GM23338 (cell line): ENCODE data around the gene CYSLTR2.

Experiments
- CREB1 ChIP-seq: fragments of 250-450 bp; sonication (Bioruptor Pico); IDR thresholded peaks from 2 replicates; pipeline ENCODE4 v1.5.0; 2020; ENCODE audit warnings: low read depth, mild to moderate bottlenecking, moderate library complexity
- CTCF ChIP-seq, 2 experiments: fragments of 200-600 bp in 1 of 2; sonication (generic) in 1 of 2; conservative IDR thresholded peaks; 2 replicates each; pipeline versions ENCODE4 v1.5.1 to v1.6.1; 2016 to 2017; ENCODE audit warnings: antibody characterized with exemption in 2 of 2, low read depth in 2 of 2, mild to moderate bottlenecking in 2 of 2, moderate library complexity in 1 of 2
- EZH2 ChIP-seq: fragments of 200-600 bp; sonication (generic); IDR thresholded peaks from one replicate; pipeline ENCODE4 v1.8.0; 2017; ENCODE audit warnings: antibody characterized with exemption, mild to moderate bottlenecking, low read depth; ENCODE audit not compliant: unreplicated experiment
- EZH2phosphoT487 ChIP-seq: fragments of 200-600 bp; sonication (generic); IDR thresholded peaks from one replicate; pipeline ENCODE4 v1.8.1; 2018; ENCODE audit warnings: antibody characterized with exemption; ENCODE audit not compliant: unreplicated experiment
- POLR2AphosphoS5 ChIP-seq: IDR thresholded peaks from 2 replicates; pipeline ENCODE4 v1.6.1; 2016; ENCODE audit warnings: antibody characterized with exemption, low read depth
- REST ChIP-seq: IDR thresholded peaks from one replicate; pipeline ENCODE4 v1.6.1; 2018; ENCODE audit warnings: antibody characterized with exemption; ENCODE audit not compliant: unreplicated experiment

GRCh38 chr13:48695776-48696175 lies 42.0 kb downstream of the CYSLTR2 start:
- TF ChIP-seq EZH2phosphoT487 (no peak), CTCF (conservative IDR thresholded peaks at IDR 0.05; ENCODE audit: low read depth in 2 of 2) (no peak), REST (no peak), POLR2AphosphoS5 (no peak), EZH2 (no peak), CREB1 (CRISPR knock-in tag) (no peak)
